GM21576 (cell line): ENCODE data around the gene MLLT1.
A peak's percentile ranks its signal among the peaks of the same experiment; 100 is the strongest.

Experiments
- ATAC-seq: cut with Tn5 transposase; IDR thresholded peaks from one replicate; pipeline ENCODE4 v1.9.1; 2021; ENCODE audit warnings: mild to moderate bottlenecking, moderate library complexity; ENCODE audit not compliant: unreplicated experiment

The MLLT1 gene

DNA sequence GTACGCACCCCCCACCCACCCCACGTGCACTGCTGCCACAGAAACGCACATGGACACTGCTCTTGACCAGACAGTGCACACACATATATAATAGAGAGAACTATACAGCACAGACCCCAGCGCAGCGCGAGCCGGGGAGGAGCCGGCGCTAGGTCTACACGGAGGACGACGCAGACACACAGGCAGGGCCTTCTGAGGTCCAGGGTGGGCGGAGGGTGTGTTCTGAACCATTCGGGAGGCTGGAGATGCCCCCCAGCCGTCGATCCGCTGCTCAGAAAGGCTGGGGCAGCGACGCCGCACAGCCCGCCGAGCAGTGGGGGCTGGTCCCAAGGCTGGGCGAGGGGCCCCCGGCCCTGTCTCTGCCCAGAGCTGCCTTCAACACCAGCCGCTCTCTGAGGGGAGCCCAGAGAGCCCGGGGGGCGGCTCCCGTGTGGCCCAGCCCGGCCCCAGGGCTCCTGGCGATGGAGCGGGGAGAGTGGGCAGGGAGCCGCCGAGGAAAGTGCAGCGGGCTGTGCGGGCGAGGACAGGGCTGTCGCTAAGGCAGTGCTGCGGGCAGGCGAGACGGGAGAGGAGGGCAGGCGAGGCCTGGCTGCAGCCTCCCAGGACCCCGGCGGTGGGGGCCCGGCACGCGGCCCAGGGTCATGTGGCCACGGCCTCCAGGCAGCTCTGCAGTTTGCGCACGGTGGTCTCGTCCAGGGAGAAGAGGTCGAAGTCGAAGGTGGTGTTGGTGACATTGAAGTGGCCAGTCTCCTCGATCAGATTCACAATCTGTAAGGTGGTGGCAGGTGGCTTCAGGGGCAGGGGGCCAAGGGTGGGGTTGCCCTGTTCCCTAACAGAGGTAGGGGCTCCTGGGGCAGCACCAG, 67.1 kb downstream of the MLLT1 start:
- no peak for ATAC-seq

DNA sequence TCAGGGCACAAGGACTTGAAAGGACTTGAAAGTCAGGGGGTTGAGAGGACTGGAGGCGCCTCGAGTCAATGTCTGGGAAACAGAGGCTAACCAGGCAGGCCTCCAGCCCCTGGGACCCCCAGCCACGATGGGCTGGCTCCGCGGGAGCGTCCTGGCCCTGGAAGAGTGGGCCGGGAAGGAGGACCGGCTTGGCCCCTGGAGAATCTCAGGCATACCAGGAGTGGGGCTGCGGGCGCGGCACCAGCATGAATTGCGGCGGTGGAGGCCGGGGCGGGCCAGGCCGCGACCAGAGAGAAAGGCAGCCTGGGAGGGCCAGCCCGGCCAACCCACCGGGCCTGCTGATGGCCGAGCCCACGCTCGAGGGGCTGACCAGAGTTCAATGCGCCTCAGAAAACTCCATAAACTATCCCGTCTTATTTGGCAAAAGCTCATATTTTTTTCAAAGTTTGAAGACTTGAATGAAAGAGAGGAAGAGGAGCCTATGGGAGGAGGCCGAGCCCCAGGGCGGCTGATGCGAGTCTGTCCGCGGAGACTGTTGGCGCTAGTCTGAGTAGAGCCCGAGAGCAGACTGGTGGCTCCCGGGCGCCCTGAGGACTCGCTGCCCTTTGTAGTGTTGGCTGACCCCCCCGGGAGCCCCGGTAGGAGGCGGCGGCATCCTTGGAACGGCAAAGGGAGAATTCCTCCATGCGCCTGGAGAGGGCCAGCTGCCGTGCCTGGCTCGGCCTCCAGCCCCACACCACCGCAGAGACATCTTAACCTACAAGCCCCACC, 68.0 kb downstream of the MLLT1 start:
- ATAC-seq: no peak

DNA sequence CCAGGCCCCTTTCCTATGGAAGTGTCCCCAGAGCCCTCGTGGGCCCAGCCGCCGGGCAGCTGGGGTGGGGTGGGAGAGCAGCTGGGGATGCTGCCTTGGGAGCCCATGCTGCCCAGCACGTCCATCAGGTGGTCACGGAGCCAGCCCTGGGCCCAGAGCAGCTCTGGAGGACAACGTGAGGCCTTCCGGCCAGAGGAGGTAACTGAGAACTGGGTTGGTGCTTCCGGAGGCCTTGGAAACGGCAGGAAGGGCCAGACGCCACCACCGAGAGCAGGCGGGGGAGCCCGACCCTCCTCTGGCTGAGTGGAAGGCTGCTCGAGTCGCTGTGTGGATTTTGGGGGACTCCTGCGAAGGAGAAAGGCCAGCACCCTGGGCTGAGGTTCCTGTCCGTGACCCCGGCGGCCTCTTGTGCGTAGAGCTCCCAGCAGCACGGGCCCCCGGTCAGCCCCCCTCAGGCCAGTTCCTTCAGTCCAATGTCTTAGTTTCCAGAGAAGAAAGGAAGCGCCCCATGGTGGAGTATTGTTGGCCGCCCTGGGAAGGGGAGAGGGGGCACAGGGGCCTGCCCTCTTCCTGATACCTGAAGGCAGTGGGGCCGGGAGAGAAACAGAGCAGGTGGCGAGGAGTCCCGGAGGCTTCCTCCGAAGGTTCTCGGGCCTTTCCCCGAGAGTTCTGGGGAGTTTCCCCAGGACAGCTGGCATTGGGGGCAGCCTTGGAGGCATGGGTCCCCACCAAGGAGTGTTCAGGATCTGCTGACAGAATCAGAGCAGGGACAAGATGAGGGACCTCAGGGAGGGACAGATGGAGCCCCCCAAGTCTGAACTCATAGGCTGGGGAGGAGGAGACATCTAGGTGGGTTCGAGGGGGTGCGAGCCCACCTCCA, 68.8 kb downstream of the MLLT1 start:
- no peak for ATAC-seq

DNA sequence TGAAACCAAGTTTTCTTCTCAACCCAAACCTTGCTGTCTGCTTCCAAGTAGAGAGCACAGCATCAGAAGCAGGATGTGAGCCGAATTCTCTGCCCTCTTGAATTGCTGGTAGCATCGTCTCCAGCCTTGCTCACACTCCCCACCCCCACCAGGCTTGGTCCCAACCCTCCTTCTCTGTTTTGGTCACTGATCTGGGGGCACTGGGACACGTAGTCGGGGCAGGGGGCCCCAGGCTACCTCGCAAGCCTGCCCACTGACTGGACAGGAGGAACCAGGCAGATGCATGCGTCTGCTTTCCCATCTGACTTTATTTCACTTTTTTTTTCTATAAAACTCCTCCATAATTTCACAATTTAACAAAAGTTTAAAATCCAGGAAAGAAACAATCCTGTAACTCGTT, 69.7 kb downstream of the MLLT1 start:
- no peak for ATAC-seq

DNA sequence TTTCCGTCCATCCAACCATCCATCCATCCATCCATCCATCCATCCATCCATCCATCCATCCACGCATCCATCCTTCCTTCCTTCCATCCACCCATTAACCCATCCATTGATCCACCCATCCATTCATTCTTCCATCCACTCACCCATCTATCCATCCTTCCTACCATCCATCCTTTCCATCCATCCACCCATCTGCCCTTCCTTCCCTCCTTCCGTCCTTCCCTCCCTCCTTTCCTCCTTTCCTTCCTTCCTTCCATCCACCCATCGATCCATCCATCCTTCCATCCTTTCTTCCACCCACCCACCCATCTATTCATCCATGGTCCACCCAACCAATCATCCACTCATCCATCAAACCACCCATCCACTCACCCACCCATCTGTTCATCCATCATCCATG, 70.1 kb downstream of the MLLT1 start:
- no peak for ATAC-seq

DNA sequence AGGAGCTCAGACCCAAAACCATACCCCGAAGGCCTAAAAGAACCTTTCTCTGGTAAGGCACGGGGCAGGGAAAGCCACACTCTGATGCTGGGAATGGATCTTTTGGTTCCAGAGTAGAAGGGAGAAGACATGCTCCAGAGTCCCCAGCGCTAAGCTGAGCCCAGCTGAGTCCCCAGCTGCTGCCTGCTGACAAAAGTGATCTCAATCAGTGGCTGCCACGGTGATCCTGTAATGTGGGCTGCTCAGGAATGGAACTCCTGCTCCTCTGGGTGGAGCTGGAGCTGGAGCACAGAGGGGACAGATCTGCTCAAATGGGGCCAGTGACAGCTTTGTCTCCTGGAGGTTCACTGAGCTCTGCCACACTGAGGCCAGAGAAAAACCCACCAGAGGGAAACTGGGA, 70.5 kb downstream of the MLLT1 start:
- ATAC-seq: no peak

DNA sequence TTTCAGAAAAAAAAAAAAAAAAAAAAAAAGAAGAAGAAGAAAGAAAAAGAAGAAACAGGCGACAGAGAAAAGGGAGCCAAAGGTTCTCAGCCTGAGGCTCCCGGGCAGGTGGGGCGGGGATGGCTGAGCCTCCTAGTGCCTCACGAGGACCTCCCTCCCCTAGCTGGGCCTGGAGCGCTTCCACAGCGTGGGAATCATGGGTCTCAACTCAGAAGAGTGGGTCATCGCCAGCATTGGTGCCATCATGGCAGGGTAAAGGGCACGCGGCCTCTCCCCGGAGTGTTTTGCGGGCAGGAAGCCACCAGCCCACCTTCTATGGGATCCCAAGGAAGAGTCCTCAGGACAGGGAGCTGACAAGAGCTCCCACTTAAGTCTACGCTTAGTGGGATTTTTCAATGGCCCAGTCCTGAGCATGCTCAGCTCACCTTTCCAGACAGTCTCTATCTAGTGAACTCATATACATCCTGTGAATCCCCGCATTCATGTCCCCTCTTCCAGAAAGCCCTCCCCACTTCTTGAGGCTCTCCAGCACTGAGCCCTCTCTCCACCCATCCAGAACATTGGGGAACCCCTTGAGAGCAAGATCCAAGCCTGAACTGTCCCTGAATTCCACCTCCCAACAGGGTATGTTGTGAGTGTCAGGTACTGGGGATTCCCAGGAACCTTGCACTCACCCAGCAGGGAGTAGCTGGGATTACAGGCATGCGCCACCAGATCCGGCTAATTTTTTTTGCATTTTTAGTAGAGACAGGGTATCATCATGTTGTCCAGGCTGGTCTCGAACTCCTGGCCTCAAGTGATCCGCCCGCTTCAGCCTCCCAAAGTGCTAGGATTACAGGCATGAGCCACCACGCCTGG, 74.7 kb downstream of the MLLT1 start:
- ATAC-seq: no peak

DNA sequence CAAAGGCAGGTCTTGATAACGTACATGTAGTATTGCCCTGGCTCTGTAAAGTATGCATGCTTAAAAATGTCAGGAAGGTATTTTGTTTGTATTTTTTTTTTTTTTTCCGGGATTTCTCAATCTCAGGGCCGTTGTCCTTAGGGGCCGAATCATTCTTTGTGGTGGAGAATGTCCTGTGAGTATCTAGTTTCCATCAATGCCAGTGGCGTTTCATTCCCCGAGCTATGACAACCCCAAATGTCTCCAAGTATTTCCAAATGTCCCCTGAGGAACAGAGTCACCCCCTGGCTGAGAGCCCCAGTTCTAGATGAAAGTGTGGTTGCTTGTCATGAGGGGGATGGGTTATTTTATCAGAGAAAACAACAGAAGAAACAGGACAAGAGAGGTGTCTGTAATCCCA, 75.6 kb downstream of the MLLT1 start:
- ATAC-seq: no peak

DNA sequence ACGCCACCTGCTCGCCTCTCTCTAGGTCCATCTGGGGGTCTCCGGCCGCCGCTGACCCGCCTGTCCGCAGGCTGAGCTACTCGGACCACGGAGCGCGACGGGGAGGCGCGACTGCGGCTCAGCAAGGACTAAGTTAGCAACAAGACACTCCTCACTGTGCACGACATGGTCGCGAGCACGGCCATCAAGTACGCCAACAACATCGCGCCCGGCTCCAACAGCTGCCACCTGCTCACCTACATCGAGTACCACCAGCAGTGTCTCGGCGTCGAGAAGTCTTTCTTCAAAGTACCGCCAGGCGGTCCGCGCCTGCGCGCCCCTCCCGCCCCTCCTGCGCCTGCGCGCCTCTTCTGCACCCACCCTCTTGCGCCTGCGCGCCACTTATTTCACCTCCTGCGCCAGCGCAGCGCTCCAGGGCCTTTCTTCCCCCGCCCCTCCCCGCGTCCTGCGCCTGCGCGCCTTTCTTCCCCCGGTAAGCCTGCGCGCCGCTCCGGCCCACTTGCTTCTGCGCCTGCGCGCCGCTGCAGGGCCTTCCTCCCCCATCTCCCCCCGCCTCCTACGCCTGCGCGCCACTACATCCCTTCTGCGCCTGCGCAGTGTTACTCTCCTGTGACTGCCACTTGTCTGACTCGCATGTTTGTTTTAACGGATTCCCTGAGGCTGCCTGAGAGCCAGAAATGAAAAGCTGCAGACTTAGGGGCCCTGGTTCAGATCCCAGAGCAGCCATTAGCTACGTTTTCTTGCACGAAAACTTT, 80.4 kb downstream of the MLLT1 start:
- ATAC-seq: peak; percentile 65

DNA sequence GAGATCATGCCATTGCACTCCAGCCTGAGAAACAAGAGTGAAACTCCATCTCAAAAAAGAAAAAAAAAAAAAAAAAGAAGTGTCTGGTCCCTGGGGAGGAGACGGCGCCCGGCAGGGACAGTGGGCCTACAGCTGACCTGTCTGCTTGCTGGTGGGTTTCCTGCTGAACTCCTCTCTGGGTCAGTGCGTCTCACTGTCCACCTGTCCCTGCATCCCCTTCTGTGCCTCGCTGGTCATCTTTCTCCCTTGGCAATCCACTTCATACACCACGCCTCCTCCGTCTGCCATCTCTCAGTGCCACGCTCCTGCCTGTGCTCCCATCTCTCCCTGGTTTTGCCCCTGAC, 80.9 kb downstream of the MLLT1 start:
- no peak for ATAC-seq

DNA sequence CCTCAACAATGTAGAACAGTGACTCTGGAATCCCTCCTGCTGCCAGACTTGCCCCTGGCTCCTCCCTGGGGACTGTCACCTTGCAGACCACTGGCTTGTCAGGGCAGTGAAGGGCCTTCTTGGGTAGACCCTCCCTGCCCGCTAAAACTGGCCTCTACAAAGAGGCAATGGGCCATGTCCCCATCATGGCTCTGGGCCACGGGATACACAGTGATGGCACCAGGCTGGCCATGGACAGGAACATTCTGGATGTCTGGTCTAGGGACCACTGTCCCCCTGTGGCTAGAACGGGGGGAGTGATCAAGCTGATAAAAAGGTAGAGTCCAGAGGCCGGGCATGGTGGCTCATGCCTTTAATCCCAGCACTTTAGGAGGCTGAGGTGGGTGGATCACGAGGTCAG, 83.4 kb downstream of the MLLT1 start:
- no peak for ATAC-seq

DNA sequence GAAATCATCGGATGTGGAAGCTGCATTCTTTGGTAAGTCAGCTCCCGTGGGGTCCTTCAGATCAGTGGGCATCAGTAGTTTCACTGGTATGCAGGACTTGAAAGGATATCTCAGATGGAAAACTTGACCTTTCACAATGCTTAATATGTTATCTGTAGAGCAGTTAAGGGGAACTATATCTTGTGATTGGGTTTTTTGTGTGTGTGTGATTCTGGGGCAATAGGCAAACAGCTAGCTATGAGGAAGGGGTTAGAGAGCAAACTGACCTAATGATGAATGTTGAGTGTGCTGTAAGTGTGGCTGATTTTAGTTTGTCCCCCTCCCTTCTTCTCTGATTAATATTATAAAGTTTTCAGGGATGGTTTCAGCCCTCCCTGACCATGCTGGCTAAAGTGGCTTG, 91.0 kb downstream of the MLLT1 start:
- ATAC-seq: no peak

DNA sequence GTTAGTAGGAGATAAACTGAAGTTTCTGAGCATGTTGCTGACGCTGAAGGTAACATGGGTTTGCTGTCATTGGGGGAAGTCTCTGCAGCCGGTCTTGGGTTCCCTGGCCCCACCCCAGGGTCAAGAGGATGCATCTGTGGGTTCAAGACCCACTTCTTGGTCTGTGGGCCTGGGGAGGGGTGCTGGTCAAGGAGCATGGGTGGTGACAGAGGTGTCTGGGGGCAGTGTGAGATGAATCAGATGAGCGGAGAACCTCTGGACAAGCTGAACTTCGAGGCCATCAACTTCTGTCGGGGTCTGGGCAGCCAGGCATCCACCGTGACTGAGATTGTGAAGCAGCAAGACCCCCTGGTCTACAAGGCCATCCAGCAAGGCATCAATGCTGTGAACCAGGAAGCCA, 92.4 kb downstream of the MLLT1 start:
- ATAC-seq: no peak

DNA sequence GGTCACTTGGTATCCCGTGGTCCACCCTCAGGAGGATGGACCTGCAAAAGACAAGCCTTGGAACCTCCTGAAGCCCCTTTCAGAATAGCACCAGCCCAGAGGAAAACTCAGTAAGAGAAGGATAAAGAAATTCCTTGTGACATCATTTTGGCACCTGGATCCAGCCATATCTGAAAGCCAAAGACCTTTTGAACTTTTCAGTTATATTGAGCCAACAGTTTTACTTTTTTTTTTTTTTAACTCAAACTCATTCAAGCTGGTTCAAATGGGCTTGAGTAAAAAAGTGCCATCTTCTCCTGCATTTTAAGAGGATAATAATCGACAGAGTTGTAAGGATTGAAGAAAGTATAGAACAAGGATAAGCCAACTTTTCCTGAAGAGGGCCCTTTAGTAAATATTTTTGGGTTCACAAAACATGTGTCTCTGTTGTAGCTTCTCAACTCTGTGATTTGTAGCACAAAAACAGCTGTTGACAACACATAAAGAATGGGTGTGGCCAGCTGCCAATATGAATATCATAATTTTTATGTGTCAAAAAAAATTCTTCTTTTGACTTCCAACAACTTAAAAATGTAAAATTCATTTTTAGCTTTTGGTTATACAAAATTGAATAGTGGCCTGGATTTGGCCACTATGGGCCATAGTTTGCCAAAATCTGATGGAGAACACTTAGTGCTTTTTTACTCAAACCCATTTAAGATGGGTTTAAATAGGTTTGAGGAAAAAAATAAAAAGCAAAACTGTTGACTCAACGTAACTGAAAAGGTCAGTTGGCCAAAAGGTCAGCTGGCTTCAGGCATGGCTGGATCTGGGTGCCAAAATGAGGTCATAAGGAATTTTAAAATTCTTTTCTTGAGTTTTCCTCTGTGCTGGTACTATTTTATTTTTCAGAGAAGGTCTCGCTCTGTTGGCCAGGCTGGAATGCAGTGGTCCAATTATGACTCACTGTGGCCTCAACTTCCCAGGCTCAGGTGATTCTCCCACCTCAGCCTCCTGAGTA, 93.6 kb downstream of the MLLT1 start:
- no peak for ATAC-seq

DNA sequence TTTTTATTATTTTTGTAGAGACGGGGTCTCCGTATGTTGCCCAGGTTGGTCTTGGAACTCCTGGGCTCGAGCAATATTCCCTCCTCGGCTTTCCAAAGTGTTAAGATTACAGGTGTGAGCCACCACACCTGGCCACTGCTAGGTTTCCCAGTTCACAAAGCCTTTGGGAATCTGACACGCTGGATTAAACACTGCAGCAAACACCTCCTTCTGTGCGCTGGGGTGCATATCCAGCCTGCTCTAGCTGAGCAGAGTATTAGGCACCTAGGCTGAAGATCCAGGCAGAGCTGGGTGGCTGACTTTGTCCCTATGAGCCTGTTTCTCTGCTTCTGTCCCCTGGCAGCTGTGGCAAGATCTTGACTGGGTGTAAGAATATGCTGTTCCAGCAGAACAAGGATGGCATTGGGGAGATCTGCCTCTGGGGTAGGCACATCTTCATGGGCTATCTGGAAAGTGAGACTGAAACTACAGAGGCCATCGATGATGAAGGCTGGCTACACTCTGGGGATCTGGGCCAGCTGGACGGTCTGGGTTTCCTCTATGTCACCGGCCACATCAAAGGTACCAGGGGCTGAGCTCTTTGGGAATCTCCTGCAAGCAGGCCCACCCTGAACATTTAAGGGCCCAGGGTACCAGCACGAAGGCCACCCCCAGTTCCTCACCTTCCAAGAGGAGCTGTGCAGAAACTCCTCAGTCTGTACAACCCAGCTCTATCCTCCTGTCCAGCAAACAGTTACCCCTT, 94.5 kb downstream of the MLLT1 start:
- no peak for ATAC-seq

DNA sequence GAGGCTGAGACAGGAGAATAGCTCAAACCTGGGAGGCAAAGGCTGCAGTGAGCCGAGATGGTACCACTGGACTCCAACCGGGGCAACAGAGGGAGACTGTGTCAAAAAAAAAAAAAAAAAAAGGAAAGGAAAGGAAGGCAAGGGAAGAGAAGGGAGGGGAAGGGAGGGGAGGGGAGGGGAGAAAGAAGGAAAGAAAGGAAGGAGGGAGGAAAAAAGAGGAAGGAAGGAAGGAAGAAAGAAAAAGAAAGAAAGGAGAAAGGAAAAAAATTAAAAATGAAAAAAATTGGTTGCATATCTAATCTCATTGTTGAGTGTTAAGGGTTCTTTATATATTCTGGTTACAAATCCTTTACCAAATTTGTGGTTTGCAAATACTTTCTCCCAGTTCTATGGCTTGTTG, 98.7 kb downstream of the MLLT1 start:
- ATAC-seq: no peak

DNA sequence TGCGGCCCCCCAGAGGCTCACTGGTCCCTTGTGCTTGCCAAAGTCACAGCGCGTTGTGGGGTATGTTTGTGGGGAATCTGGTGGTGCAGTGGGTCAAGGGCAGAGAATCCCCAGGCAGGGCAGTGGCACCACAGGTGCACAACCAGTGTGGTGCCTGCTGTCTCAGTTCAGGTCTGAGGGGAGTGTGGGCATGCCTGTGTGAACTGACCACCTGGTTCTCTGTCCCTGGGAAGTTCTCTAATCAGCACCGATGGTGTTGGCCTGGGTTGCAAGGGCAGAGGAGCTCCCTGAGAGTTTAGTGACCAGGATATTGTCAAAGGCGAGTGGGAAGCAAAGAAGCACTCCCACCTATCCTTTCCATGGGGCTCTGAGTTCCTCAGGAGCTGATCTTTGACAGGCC, 106.6 kb downstream of the MLLT1 start:
- ATAC-seq: no peak
